LNCAP (cell line): Measurements from ENCODE around the gene CCSER1.

Experiments used
- TF ChIP-seq, protein P1 (sequence below): fragments of 450-650 bp; IDR thresholded peaks from 2 replicates; pipeline ENCODE4 v1.5.1; 2017; ENCODE audit warnings: mild to moderate bottlenecking

CCSER1 gene

DNA sequence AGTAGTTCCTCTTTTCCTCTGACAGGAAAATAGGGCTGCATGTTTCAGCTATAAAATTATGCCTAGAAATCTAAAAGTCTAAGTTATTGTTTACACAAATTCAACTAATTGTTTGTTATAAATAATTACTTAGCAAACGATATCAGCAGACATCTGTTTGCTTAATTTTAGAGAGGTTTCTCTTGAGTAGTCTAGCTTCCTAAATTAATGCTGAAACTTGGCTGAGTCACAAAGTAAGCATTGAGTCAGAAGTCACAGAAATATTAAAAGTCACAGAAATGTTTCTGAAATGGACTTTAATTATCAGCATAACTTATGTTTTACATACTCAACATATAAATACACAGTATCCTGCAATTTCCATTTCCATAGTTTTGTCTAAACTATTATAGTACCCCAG, 1044.0 kb downstream of the CCSER1 start:
- TF ChIP-seq, protein P1, sequence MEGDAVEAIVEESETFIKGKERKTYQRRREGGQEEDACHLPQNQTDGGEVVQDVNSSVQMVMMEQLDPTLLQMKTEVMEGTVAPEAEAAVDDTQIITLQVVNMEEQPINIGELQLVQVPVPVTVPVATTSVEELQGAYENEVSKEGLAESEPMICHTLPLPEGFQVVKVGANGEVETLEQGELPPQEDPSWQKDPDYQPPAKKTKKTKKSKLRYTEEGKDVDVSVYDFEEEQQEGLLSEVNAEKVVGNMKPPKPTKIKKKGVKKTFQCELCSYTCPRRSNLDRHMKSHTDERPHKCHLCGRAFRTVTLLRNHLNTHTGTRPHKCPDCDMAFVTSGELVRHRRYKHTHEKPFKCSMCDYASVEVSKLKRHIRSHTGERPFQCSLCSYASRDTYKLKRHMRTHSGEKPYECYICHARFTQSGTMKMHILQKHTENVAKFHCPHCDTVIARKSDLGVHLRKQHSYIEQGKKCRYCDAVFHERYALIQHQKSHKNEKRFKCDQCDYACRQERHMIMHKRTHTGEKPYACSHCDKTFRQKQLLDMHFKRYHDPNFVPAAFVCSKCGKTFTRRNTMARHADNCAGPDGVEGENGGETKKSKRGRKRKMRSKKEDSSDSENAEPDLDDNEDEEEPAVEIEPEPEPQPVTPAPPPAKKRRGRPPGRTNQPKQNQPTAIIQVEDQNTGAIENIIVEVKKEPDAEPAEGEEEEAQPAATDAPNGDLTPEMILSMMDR, result no peak

DNA sequence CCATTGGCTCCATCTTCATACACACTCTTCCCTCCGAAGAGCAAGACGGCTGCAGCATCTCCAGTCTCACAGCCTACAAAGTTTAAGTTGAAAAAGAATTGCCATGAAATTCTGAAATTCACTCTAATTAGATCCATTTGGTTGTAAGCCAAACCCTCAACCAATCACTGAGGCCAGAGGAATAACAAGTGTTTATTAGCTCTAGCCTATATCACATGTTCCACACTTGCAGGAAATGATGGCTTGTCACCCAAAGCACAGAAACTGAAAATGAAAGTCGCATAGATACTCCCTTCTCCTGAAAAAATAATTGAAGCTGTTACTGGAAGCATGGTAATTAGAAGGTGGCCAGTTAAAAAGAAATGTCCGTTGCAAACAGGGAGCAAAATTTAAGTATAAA, 1071.8 kb downstream of the CCSER1 start:
- TF ChIP-seq, protein P1, result no peak

GRCh38 chr4:91207535-91207934, 1080.3 kb downstream of the CCSER1 start:
- TF ChIP-seq, protein P1, result no peak

DNA sequence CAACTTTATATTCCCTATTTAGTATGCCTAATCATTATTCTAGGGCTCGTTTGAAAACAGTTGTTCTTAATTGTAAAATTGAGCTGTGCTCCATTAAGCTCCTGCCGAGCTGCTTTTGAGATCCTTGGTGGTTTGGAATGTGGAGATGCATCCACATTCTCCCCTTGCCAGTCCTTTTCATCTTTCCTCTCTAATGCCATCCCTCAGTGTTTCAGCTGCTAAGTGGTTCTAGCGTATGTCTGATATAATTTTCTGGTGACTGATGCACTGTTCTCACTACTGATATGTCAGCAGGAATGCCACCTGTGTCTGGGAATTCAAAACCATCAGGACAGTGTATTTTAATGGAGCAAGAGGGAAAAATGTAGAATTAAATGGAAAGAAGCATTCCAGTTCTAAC, 1085.0 kb downstream of the CCSER1 start:
- TF ChIP-seq, protein P1, result no peak

- TF ChIP-seq, protein P1, result no peak
Observed at GRCh38 chr4:91220315-91220714, 1093.1 kb downstream of the CCSER1 start.

DNA sequence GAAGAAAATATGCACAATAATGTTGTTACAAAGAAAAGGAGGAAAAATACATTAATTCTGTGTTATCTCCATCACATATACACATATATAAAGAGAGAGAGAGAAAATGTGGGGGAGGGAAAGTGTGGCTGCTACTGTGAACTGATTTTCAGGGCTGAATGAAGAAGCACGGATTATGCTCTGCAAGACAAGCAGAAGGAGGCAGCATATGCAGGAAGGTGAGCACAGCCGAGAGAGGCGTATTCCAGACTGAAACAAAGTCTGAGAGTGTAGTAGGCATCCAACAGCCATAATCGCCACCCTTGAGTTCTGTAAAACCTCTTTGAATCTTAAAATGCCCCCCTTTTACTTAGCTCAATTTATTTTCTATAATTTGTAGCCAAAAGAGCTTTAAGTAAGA, 1094.8 kb downstream of the CCSER1 start:
- TF ChIP-seq, protein P1, result no peak

DNA sequence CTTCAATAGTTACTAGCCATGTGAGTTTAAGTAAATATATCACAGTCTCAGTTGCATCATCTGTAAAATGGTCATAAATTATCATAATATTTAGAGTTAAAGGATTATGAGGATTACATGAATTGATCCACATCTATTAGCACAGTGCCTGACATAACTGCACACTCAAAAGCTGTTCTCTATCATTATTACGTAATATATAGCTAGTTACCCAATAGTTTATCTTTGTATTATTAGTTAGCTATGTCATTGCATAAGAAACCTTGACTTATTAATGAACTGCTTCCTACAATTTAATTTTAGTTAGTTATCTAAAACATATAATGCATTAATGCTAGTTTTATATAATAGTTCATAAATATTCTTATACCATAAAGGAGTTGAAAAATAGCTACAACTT, 1099.7 kb downstream of the CCSER1 start:
- TF ChIP-seq, protein P1, result no peak

DNA sequence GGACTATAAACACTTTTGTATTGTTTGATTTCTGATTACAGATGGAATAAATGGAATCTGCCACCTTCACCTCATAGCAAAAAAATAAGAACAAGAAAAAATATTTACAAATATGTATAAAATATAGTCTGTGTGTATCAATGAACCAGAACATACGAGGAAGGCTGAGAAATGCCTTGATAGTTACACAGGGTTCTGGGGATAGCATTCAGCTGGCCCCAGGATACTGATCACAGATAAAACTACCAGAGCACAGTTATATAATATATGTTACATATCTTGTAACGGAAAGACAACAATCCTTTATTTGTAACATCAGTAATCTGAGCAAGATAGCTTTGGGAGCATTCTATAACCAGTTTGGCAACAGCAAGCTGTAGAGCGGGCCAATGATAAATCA, 1101.5 kb downstream of the CCSER1 start:
- TF ChIP-seq, protein P1, result no peak
